Ectodermal cell (in vitro differentiated cells): ENCODE measurements around the gene TIMP3.

Experiments
- H3K27ac ChIP-seq: 2 replicates; pipeline ENCODE4 v1.7.0; 2013; ENCODE audit warnings: mild to moderate bottlenecking, low read depth, low read length; ENCODE audit not compliant: insufficient read depth, poor library complexity, severe bottlenecking
- H3K27me3 ChIP-seq: 2 replicates; pipeline ENCODE4 v1.7.0; 2013; ENCODE audit warnings: mild to moderate bottlenecking, low read length; ENCODE audit not compliant: insufficient read depth, control insufficient read depth, poor library complexity, severe bottlenecking
- H3K36me3 ChIP-seq: one replicate; pipeline ENCODE4 v1.7.0; 2013; ENCODE audit warnings: low read length; ENCODE audit not compliant: control insufficient read depth, insufficient read depth
- H3K4me1 ChIP-seq: one replicate; pipeline ENCODE4 v1.7.0; 2013; ENCODE audit warnings: low read length; ENCODE audit not compliant: control insufficient read depth, insufficient read depth
- H3K4me3 ChIP-seq: 2 replicates; pipeline ENCODE4 v1.7.0; 2013; ENCODE audit warnings: low read depth, low read length, control low read depth; ENCODE audit not compliant: insufficient read depth
- H3K9me3 ChIP-seq: 2 replicates; pipeline ENCODE4 v1.7.0; 2013; ENCODE audit warnings: mild to moderate bottlenecking, low read length, moderate library complexity; ENCODE audit not compliant: control insufficient read depth
- WGBS, 2 experiments: methylation state at CpG; one replicate each; pipeline ENCODE4 v1.1.7; 2013; ENCODE audit warnings: missing lambda C conversion rate in 2 of 2; 5-methylcytosine and 5-hydroxymethylcytosine counted together

The TIMP3 gene

GRCh38 chr22:32828561-32828960, 27.1 kb downstream of the TIMP3 start:
- Histone ChIP-seq H3K36me3 (no peaks in the 10 kb centered on the region), H3K9me3 (no peaks in the 10 kb centered on the region), H3K4me3 (no peak overlapping the region), H3K27me3 (no peaks in the 10 kb centered on the region), H3K4me1 (peaks cover 18% of the 10 kb centered on the region), H3K27ac (no peak overlapping the region)
- 62 to 74% methylated on average over 3 to 5 of the region's 5 CpGs for WGBS, 2 experiments

DNA sequence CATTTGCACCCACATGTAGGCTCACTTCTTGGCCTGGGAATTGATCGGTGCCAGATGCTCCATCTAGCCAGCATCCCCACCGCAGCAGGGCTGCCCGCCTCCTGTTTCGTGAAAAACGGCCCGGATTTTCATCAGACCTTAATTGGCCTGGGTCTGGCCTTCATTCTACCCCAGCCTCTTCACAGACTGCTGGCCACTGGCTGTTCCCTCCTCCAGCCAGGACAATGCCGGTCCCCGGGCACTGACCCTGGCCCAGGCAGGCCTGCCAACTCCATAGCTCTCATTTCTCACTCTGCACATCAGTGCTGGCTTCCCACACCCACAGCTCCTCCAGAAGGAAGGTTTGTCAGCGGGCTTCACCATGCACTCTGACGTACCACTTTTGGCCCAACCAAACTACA, 27.9 kb downstream of the TIMP3 start:
- H3K36me3 ChIP-seq: no peaks in the 10 kb centered on the region
- H3K27me3 ChIP-seq: no peaks in the 10 kb centered on the region
- H3K27ac ChIP-seq: no peak overlapping the region
- no peak overlapping the region for H3K4me3 ChIP-seq
- H3K9me3 ChIP-seq: no peaks in the 10 kb centered on the region
- 94 to 95% methylated on average over 10 of the region's 10 CpGs for WGBS, 2 experiments
- H3K4me1 ChIP-seq: peaks cover 18% of the 10 kb centered on the region

DNA sequence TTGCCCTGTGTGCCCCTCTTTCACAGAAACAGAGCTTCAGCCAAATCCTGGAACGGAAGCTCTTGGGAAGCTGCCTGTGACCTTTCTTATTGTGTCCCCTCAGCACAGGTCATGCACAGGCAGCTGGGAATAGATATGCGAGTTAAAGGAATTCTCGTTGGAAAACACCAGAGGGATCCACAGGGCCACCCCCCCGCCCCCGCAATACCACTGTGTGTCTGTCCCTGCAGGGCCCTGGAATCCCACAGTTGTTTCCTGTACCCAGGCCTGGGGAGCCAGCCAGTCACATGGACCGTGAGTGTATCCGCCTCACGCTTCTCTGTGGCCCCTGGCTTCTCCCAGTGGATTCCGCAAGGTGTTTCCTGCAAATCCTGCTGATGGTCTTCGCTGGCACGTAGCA, 29.0 kb downstream of the TIMP3 start:
- Histone ChIP-seq H3K36me3 (no peaks in the 10 kb centered on the region), H3K9me3 (no peaks in the 10 kb centered on the region)
- 45 to 52% methylated on average over 11 of the region's 11 CpGs for WGBS, 2 experiments

GRCh38 chr22:32830957-32831356, 29.5 kb downstream of the TIMP3 start:
- Histone ChIP-seq H3K36me3 (no peaks in the 10 kb centered on the region), H3K27ac (no peak overlapping the region), H3K9me3 (no peaks in the 10 kb centered on the region), H3K4me3 (no peak overlapping the region), H3K27me3 (no peaks in the 10 kb centered on the region), H3K4me1 (peaks cover 18% of the 10 kb centered on the region)
- 88 to 90% methylated on average over 2 of the region's 2 CpGs for WGBS, 2 experiments

More for the DNA sequence above, 29.0 kb downstream of the TIMP3 start:
- H3K4me1 ChIP-seq: peaks cover 18% of the 10 kb centered on the region
- no peak overlapping the region for H3K4me3 ChIP-seq
- no peak overlapping the region for H3K27ac ChIP-seq
- H3K27me3 ChIP-seq: no peaks in the 10 kb centered on the region

DNA sequence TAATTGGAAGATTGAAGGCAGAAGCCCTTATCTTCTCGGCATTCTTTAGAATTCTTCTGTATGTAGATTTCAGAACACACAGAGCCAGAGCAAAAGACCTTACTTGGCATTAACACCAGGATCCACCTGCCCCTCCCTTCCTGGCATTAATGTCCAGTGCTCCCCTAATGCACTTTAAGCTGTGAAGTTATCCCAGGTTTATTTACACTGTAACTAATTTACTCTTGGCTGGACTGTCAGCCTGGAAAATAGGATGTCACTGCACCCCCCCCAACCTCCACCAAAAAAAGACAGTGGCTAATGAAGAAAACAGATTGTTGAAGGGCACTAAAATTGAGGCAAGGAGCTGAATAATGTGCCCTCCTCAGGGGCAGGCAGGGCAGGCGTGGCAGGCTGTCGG, 30.1 kb downstream of the TIMP3 start:
- Histone ChIP-seq H3K27ac (no peak overlapping the region), H3K4me1 (peaks cover 18% of the 10 kb centered on the region), H3K4me3 (no peak overlapping the region), H3K9me3 (no peaks in the 10 kb centered on the region), H3K36me3 (no peaks in the 10 kb centered on the region), H3K27me3 (no peaks in the 10 kb centered on the region)
- 85 to 88% methylated on average over 3 of the region's 3 CpGs for WGBS, 2 experiments

GRCh38 chr22:32832174-32832573, 30.7 kb downstream of the TIMP3 start:
- H3K27ac ChIP-seq: no peak overlapping the region

DNA sequence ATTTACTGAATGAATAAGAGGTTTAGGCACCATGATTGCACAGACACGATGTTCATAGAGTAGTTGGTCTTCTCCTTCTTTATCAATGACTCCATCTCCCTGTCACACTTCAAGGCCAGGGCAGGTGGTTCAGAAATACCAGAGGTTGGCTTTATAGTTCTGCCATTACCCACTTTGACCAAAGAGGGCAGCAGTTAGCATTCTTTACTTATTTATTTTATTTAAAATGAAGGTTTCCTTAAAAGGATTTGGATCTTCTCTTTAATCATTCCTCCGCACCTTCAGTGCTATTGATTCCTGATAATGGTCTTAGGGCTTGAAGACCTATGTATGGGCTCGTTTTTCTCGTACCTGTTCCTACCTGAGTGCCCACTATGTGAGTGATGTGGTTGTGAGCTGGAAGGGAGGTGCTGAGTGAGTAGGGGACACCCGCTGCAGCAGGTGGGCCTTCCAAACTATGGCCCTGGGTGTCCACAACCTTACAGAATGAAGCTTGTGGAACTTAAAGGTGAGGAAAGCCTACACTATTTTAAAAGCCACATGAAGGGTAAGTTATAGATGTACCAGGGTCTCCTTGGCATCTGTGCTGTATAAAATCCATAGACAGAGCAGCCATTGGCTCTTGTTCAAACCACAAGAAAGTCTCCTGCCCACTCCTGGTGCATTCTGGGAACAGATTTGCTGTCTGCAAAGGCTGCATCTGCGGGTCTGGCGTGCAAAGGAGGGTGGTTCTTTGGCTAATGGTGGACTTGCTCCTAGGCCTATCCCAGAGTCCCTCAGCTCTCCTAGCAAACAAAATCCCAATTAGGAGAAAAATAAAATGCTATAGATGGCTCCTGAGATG, 35.0 kb downstream of the TIMP3 start:
- no peak overlapping the region for H3K27ac ChIP-seq
- H3K9me3 ChIP-seq: no peaks in the 10 kb centered on the region
- H3K36me3 ChIP-seq: no peaks in the 10 kb centered on the region
- H3K4me1 ChIP-seq: peaks cover 9% of the 10 kb centered on the region
- no peak overlapping the region for H3K4me3 ChIP-seq
- 77% methylated on average over 7 of the region's 7 CpGs for WGBS, 2 experiments
- H3K27me3 ChIP-seq: no peaks in the 10 kb centered on the region

More at GRCh38 chr22:32832174-32832573, 30.7 kb downstream of the TIMP3 start:
- Histone ChIP-seq H3K27me3 (no peaks in the 10 kb centered on the region), H3K9me3 (no peaks in the 10 kb centered on the region), H3K36me3 (no peaks in the 10 kb centered on the region), H3K4me3 (no peak overlapping the region), H3K4me1 (peaks cover 15% of the 10 kb centered on the region)
- 94 to 97% methylated on average over 3 to 4 of the region's 4 CpGs for WGBS, 2 experiments

DNA sequence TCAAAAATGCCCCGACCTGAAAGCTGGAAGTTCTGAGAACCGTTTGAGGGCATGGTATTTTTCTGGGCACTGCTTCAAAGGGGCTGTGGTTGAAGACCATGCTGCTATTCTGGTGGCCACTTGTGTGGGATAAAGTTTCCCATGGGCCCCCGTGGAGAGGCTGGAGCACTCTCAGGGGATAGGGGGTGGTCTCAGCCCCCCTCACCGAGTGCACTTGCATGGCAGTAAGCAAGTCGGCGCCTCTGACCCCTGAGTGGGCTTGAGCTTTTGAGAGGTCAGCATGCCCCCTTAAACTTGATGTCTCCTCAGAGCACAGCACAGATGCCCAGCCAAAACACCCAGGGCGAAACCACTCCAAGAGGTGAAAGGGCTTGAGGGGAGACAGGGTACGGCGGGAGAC, 35.6 kb downstream of the TIMP3 start:
- Histone ChIP-seq H3K27me3 (no peaks in the 10 kb centered on the region), H3K4me1 (peaks cover 9% of the 10 kb centered on the region), H3K9me3 (no peaks in the 10 kb centered on the region), H3K36me3 (no peaks in the 10 kb centered on the region), H3K27ac (no peak overlapping the region), H3K4me3 (no peak overlapping the region)
- WGBS, 2 experiments: 95 to 96% methylated on average over 9 of the region's 9 CpGs

- H3K27ac ChIP-seq: no peak overlapping the region
- peaks cover 9% of the 10 kb centered on the region for H3K4me1 ChIP-seq
- no peak overlapping the region for H3K4me3 ChIP-seq
- H3K27me3 ChIP-seq: no peaks in the 10 kb centered on the region
- 89 to 95% methylated on average over 4 of the region's 4 CpGs for WGBS, 2 experiments
- H3K36me3 ChIP-seq: no peaks in the 10 kb centered on the region
- no peaks in the 10 kb centered on the region for H3K9me3 ChIP-seq
Observed at GRCh38 chr22:32837803-32838202, 36.3 kb downstream of the TIMP3 start.

- no peaks in the 10 kb centered on the region for H3K36me3 ChIP-seq
- H3K9me3 ChIP-seq: no peaks in the 10 kb centered on the region
- peaks cover 9% of the 10 kb centered on the region for H3K4me1 ChIP-seq
- WGBS, 2 experiments: 79 to 83% methylated on average over 14 of the region's 14 CpGs
- H3K27ac ChIP-seq: no peak overlapping the region
- H3K4me3 ChIP-seq: no peak overlapping the region
- H3K27me3 ChIP-seq: no peaks in the 10 kb centered on the region
Observed at GRCh38 chr22:32839831-32840584, 38.5 kb downstream of the TIMP3 start.
